ENCODE measurements around the gene TUBE1.

- TF ChIP-seq CTCF (IDR thresholded peaks at IDR 0.05) (no peak), HDAC2 (IDR thresholded peaks at IDR 0.05) (no peak), JUN (IDR thresholded peaks at IDR 0.05) (no peak), SMC3 (IDR thresholded peaks at IDR 0.05) (no peak), MAX (IDR thresholded peaks at IDR 0.05) (no peak), ELK1 (IDR thresholded peaks at IDR 0.05; ENCODE audit: low read depth, low read length) (no peak), CHD2 (IDR thresholded peaks at IDR 0.05; ENCODE audit: low read length, partially characterized antibody) (no peak), KDM5A (IDR thresholded peaks at IDR 0.05) (no peak), USF2 (IDR thresholded peaks at IDR 0.05) (no peak)
Measured at GRCh38 chr6:112030206-112030960, 56.9 kb downstream of the TUBE1 start.
